Prostate gland (tissue), 2 donors: Measurements from ENCODE around the gene SRGAP3. TPM values are rescaled to one million over a fixed set of nuclear protein-coding genes. Genes with fewer than 3 reads are reported as not detected.
A peak's percentile ranks its signal among the peaks of the same experiment; 100 is the strongest.

Experiments used
- DNase-seq: peaks from one replicate; pipeline ENCODE4 v3.0.0-alpha.2; 2019; ENCODE audit warnings: low spot score
- H3K27ac ChIP-seq, 2 donors: fragments of 200-600 bp; sonication (generic); 2 replicates each; pipeline ENCODE4 v1.5.1; 2017 to 2019
- H3K27me3 ChIP-seq: fragments of 200-600 bp; sonication (generic); replicated peaks from 2 replicates; pipeline ENCODE4 v1.5.1; 2019; ENCODE audit not compliant: insufficient read depth
- H3K36me3 ChIP-seq, 2 donors: fragments of 200-600 bp; sonication (generic); 1 replicate in 1 of 2; 2 replicates in 1 of 2; pipeline versions ENCODE4 v1.5.1 to v1.8.1; 2017 to 2019
- H3K4me1 ChIP-seq: fragments of 200-600 bp; sonication (generic); replicated peaks from 2 replicates; pipeline ENCODE4 v1.5.1; 2019
- H3K4me3 ChIP-seq, 2 donors: fragments of 200-600 bp; sonication (generic); 2 replicates each; pipeline ENCODE4 v1.5.1; 2017 to 2019
- H3K9me3 ChIP-seq: fragments of 200-600 bp; sonication (generic); 2 replicates; pipeline ENCODE4 v1.5.1; 2017
- POLR2A ChIP-seq: fragments of 450-650 bp; IDR thresholded peaks from one replicate; pipeline ENCODE4 v1.6.1; 2016; ENCODE audit warnings: antibody characterized with exemption, mild to moderate bottlenecking
- POLR2AphosphoS5 ChIP-seq: sonication (generic); formaldehyde crosslinking; IDR thresholded peaks from one replicate; pipeline ENCODE4 v1.6.1; 2017; ENCODE audit warnings: antibody characterized with exemption
- WGBS: methylation state at CpG from one replicate; pipeline ENCODE4 v1.1.5; 2018; 5-methylcytosine and 5-hydroxymethylcytosine counted together
- intact Hi-C: fragments of 100-400 bp; cut with DNase I; formaldehyde crosslinking; loops from one replicate; pipeline ENCODE4 v1.14.2; 2022
- total RNA-seq, 2 donors: library from RNA; depleted of rRNA; stranded (reverse); fragments of >200 nt; gene quantifications; one replicate each; pipeline ENCODE4 v1.1.0, GENCODE V29; 2016
- TF ChIP-seq, protein P1 (sequence below), 4 experiments: fragments of 200-600 bp in 2 of 4; fragments of 450-650 bp in 2 of 4; sonication (generic) in 2 of 4; IDR thresholded peaks; 1 replicate in 3 of 4; 2 replicates in 1 of 4; pipeline ENCODE4 v1.5.1; 2016 to 2019; ENCODE audit warnings: antibody characterized with exemption in 4 of 4, mild to moderate bottlenecking in 2 of 4, moderate library complexity in 2 of 4

SRGAP3 gene
- total RNA-seq, 2 donors from 2014 or later: 23.6 to 50.3 TPM

- TF ChIP-seq, protein P1, sequence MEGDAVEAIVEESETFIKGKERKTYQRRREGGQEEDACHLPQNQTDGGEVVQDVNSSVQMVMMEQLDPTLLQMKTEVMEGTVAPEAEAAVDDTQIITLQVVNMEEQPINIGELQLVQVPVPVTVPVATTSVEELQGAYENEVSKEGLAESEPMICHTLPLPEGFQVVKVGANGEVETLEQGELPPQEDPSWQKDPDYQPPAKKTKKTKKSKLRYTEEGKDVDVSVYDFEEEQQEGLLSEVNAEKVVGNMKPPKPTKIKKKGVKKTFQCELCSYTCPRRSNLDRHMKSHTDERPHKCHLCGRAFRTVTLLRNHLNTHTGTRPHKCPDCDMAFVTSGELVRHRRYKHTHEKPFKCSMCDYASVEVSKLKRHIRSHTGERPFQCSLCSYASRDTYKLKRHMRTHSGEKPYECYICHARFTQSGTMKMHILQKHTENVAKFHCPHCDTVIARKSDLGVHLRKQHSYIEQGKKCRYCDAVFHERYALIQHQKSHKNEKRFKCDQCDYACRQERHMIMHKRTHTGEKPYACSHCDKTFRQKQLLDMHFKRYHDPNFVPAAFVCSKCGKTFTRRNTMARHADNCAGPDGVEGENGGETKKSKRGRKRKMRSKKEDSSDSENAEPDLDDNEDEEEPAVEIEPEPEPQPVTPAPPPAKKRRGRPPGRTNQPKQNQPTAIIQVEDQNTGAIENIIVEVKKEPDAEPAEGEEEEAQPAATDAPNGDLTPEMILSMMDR (IDR thresholded peaks at IDR 0.05): no peak
- TF ChIP-seq POLR2A (no peak), POLR2AphosphoS5 (no peak)
- H3K27me3 ChIP-seq: no peaks in the 10 kb centered on the region
- no peaks in the 10 kb centered on the region for H3K4me1 ChIP-seq
- H3K27ac ChIP-seq: no peak overlapping the region
- intact Hi-C loops: no loop called here
- no peaks in the 10 kb centered on the region for H3K9me3 ChIP-seq
- no peak for DNase-seq
- WGBS: 40% methylated on average over 9 of the region's 9 CpGs
- no peaks in the 10 kb centered on the region for H3K36me3 ChIP-seq
- no peak overlapping the region for H3K4me3 ChIP-seq
These were observed 212.9 kb downstream of the SRGAP3 start for GRCh38 chr3:9036404-9037131.

DNA sequence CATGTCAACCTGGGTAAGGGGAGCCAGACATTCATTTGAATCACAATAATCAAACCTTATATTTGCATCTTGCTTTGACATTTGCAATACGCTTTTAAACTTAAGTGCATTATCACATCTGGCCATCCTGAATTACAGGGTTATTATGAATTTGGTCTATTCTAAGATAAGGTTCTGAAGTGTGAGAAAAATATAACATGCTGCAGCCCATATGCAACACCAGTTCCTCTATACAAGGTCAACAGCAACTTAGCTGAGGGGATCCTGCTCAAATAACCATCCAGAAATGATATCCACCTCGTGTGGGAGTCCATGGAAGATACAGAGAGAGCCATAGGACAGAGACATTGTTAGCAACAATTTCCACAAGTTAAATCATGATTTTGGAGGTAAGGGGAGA is 213.5 kb downstream of the SRGAP3 start:
- H3K36me3 ChIP-seq: no peaks in the 10 kb centered on the region
- DNase-seq: no peak
- H3K27ac ChIP-seq: no peak overlapping the region
- no peaks in the 10 kb centered on the region for H3K9me3 ChIP-seq
- no peaks in the 10 kb centered on the region for H3K27me3 ChIP-seq
- no peak overlapping the region for H3K4me3 ChIP-seq
- no peaks in the 10 kb centered on the region for H3K4me1 ChIP-seq
- TF ChIP-seq POLR2A: no peak
- TF ChIP-seq, protein P1 (IDR thresholded peaks at IDR 0.05): no peak
- TF ChIP-seq POLR2AphosphoS5: no peak
- 74% methylated on average over 2 of the region's 2 CpGs for WGBS
- intact Hi-C loops: no loop called here

- intact Hi-C loops: no loop called here
These were observed 214.0 kb downstream of the SRGAP3 start for GRCh38 chr3:9035473-9035872.

DNA sequence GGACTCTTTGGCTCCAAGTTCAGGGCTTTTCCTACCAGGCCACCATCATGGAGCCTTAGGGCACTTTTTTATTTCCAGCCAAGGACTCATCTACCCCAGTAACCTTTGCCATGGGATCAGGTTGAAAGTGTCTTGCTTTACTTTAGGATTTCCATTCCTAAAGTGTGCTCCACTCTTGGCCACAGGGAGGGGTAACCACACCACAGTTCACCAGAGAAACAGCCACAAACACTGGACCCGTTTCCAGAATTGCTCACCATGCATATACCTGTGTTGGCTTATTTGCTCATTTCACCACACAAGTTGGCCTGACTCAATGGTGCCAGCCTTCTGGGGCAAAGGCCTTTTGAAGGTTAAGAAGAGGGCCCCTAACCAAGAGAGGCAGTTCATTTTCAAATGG is 215.6 kb downstream of the SRGAP3 start:
- no peak for TF ChIP-seq POLR2A
- TF ChIP-seq, protein P1 (IDR thresholded peaks at IDR 0.05): peak in 1 of 4 experiments; percentile 10
- Histone ChIP-seq H3K9me3 (no peaks in the 10 kb centered on the region), H3K36me3 (no peaks in the 10 kb centered on the region), H3K27ac (no peak overlapping the region), H3K27me3 (no peaks in the 10 kb centered on the region), H3K4me1 (no peaks in the 10 kb centered on the region), H3K4me3 (no peak overlapping the region)
- intact Hi-C loops: no loop called here
- DNase-seq: no peak
- WGBS: 44% methylated on average over 1 of the region's 1 CpG

More at GRCh38 chr3:9035473-9035872, 214.0 kb downstream of the SRGAP3 start:
- H3K36me3 ChIP-seq: no peaks in the 10 kb centered on the region
- DNase-seq: no peak
- TF ChIP-seq POLR2AphosphoS5 (no peak), POLR2A (no peak)
- TF ChIP-seq, protein P1 (IDR thresholded peaks at IDR 0.05): no peak
- no peaks in the 10 kb centered on the region for H3K4me1 ChIP-seq
- H3K27ac ChIP-seq: no peak overlapping the region
- WGBS: 74% methylated on average over 4 of the region's 4 CpGs
- no peak overlapping the region for H3K4me3 ChIP-seq
- H3K27me3 ChIP-seq: no peaks in the 10 kb centered on the region
- no peaks in the 10 kb centered on the region for H3K9me3 ChIP-seq

DNA sequence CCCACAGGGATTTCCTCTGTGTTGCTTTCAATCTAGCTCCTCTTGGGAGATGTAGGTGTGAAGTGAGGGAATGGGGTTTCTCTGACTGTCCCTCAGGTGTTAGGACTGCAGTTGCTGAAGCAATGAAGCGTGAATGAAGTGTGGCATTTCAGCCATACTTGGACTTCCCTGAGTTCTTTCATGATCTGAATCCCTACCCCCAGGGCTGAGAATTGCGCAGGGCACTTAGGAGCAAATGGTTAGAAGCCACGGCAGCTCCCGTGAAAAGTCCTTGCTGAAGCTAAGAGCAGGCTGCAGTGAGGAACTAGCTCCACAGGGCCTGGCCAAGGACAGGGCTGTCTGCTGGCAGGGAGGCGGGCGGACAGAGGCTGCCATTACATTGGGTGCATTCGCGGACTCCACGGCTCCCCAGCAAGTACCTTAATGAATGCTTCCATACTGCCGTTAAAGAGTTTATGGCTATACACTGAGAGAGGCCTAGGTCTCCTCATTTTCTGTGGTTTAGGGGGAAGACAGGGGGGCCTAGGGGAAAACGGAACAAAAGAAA is 217.1 kb downstream of the SRGAP3 start:
- TF ChIP-seq POLR2AphosphoS5 (no peak), POLR2A (no peak)
- TF ChIP-seq, protein P1 (IDR thresholded peaks at IDR 0.05): no peak
- intact Hi-C loops: no loop called here
- Histone ChIP-seq H3K27ac (no peak overlapping the region), H3K27me3 (no peaks in the 10 kb centered on the region), H3K4me1 (peaks cover 4% of the 10 kb centered on the region), H3K36me3 (no peaks in the 10 kb centered on the region), H3K4me3 (no peak overlapping the region), H3K9me3 (no peaks in the 10 kb centered on the region)
- no peak for DNase-seq
- WGBS: 90% methylated on average over 11 of the region's 11 CpGs
